ENCODE data around the gene TBX18. TPM values are rescaled to one million over a fixed set of nuclear protein-coding genes. Genes with fewer than 3 reads are reported as not detected.

TBX18 gene
- total and polyA plus RNA-seq, 10 of the 15 experiments (the other 5 are each of a cell fraction or from before 2014, with no cell fraction given) = 0.03 to 6.1 (median 0.17) TPM; not detected in 6

GRCh38 chr6:84774985-84775284, 10.5 kb upstream of the TBX18 start (continued):
- TF ChIP-seq PKNOX1 (IDR thresholded peaks at IDR 0.05) = no peak
- no peak for TF ChIP-seq DPF2 (IDR thresholded peaks at IDR 0.05)
- no peak for TF ChIP-seq BRCA1 (IDR thresholded peaks at IDR 0.05; ENCODE audit: low read depth, low read length)
- TF ChIP-seq E2F8 (IDR thresholded peaks at IDR 0.05; ENCODE audit: low read depth, partially characterized antibody) = no peak
- TF ChIP-seq MLLT1 (IDR thresholded peaks at IDR 0.05) = no peak
- no peak for TF ChIP-seq ESRRA (IDR thresholded peaks at IDR 0.05; ENCODE audit: low read length)

Measured in GM12878 (cell line).